Glutamatergic neuron (in vitro differentiated cells): ENCODE data around the gene RAPGEF5. TPM values are rescaled to one million over a fixed set of nuclear protein-coding genes. Genes with fewer than 3 reads are reported as not detected.

Experiments
- DNase-seq: peaks from one replicate; pipeline ENCODE4 v3.0.0; 2022
- H3K27ac Mint-ChIP-seq: one replicate; pipeline ENCODE4 v1.8.0; 2020; ENCODE audit warnings: mild to moderate bottlenecking, mixed read lengths, inconsistent platforms; ENCODE audit not compliant: unreplicated experiment
- H3K27me3 Mint-ChIP-seq: one replicate; pipeline ENCODE4 v1.8.0; 2020; ENCODE audit warnings: mild to moderate bottlenecking, moderate library complexity, mixed read lengths, inconsistent platforms; ENCODE audit not compliant: unreplicated experiment
- H3K36me3 Mint-ChIP-seq: one replicate; pipeline ENCODE4 v1.8.0; 2020; ENCODE audit warnings: mild to moderate bottlenecking, mixed read lengths, inconsistent platforms; ENCODE audit not compliant: unreplicated experiment
- H3K4me1 Mint-ChIP-seq: one replicate; pipeline ENCODE4 v1.8.0; 2020; ENCODE audit warnings: mild to moderate bottlenecking, low read depth, mixed read lengths, inconsistent platforms; ENCODE audit not compliant: unreplicated experiment
- H3K4me3 Mint-ChIP-seq: one replicate; pipeline ENCODE4 v1.8.0; 2020; ENCODE audit warnings: mild to moderate bottlenecking, mixed read lengths, inconsistent platforms; ENCODE audit not compliant: unreplicated experiment
- H3K9me3 Mint-ChIP-seq: one replicate; pipeline ENCODE4 v1.8.0; 2020; ENCODE audit warnings: mild to moderate bottlenecking, moderate library complexity, mixed read lengths, inconsistent platforms; ENCODE audit not compliant: unreplicated experiment
- CTCF ChIP-seq: fragments of 200-600 bp; sonication (generic); IDR thresholded peaks from one replicate; pipeline ENCODE4 v1.5.0; 2021; ENCODE audit not compliant: partially characterized antibody, unreplicated experiment
- total RNA-seq: library from RNA; stranded (reverse); fragmentation: NEBNext Ultra II Directional; extraction: Animal tissue kit (Norgen Biotek cat#: 25700); gene quantifications from one replicate; pipeline ENCODE4 v1.2.1, GENCODE V29; 2021; ENCODE audit not compliant: unreplicated experiment

Gene RAPGEF5
- total RNA-seq, 1 donor from 2014 or later = 169 TPM

GRCh38 chr7:22210355-22210754 is 146.6 kb downstream of the RAPGEF5 start:
- Mint-ChIP-seq H3K9me3 (no peaks in the 10 kb centered on the region), H3K27me3 (no peaks in the 10 kb centered on the region), H3K36me3 (no peaks in the 10 kb centered on the region), H3K4me3 (no peak overlapping the region), H3K4me1 (peaks cover 28% of the 10 kb centered on the region), H3K27ac (no peak overlapping the region)
- DNase-seq = no peak
- TF ChIP-seq CTCF = no peak

- DNase-seq = no peak
- Mint-ChIP-seq H3K9me3 (no peaks in the 10 kb centered on the region), H3K4me3 (no peak overlapping the region), H3K4me1 (peaks cover 20% of the 10 kb centered on the region), H3K36me3 (no peaks in the 10 kb centered on the region), H3K27ac (no peak overlapping the region), H3K27me3 (no peaks in the 10 kb centered on the region)
- no peak for TF ChIP-seq CTCF
Measured at GRCh38 chr7:22208799-22209198, 148.2 kb downstream of the RAPGEF5 start.

GRCh38 chr7:22207724-22208225 is 149.2 kb downstream of the RAPGEF5 start:
- Mint-ChIP-seq H3K9me3 (no peaks in the 10 kb centered on the region), H3K4me3 (no peak overlapping the region), H3K36me3 (no peaks in the 10 kb centered on the region), H3K4me1 (peaks cover 12% of the 10 kb centered on the region), H3K27ac (no peak overlapping the region), H3K27me3 (no peaks in the 10 kb centered on the region)
- no peak for DNase-seq
- TF ChIP-seq CTCF = no peak

- H3K27me3 Mint-ChIP-seq = peaks cover 2% of the 10 kb centered on the region
- peaks cover 6% of the 10 kb centered on the region for H3K4me1 Mint-ChIP-seq
- H3K36me3 Mint-ChIP-seq = no peaks in the 10 kb centered on the region
- peaks cover 1% of the 10 kb centered on the region for H3K9me3 Mint-ChIP-seq
- no peak overlapping the region for H3K27ac Mint-ChIP-seq
- no peak for DNase-seq
- no peak overlapping the region for H3K4me3 Mint-ChIP-seq
- no peak for TF ChIP-seq CTCF
Measured at GRCh38 chr7:22205631-22206030, 151.3 kb downstream of the RAPGEF5 start.

GRCh38 chr7:22204312-22204711 is 152.6 kb downstream of the RAPGEF5 start:
- TF ChIP-seq CTCF = no peak
- H3K4me3 Mint-ChIP-seq = no peak overlapping the region
- no peak for DNase-seq
- H3K9me3 Mint-ChIP-seq = peaks cover 1% of the 10 kb centered on the region
- peaks cover 6% of the 10 kb centered on the region for H3K4me1 Mint-ChIP-seq
- H3K36me3 Mint-ChIP-seq = no peaks in the 10 kb centered on the region
- no peak overlapping the region for H3K27ac Mint-ChIP-seq
- H3K27me3 Mint-ChIP-seq = peaks cover 2% of the 10 kb centered on the region
